Measurements from ENCODE around the gene PRKN. TPM values are rescaled to one million over a fixed set of nuclear protein-coding genes. Genes with fewer than 3 reads are reported as not detected.

Gene PRKN
- total RNA-seq, 1 experiment from 2014 or later: 2.0 TPM

GRCh38 chr6:162230147-162230752, 497.3 kb downstream of the PRKN start:
- DNase-seq: no peak
- no peak overlapping the region for H2AFZ ChIP-seq (ENCODE audit: low read length)
- no peak overlapping the region for H2BK12ac ChIP-seq (ENCODE audit: insufficient read length, low read depth, low read length)
- no CpG with 5 or more reads among the region's 1 CpG for WGBS (ENCODE audit: extremely low coverage, insufficient read length, low lambda C conversion rate)
- no peak overlapping the region for H3K27ac ChIP-seq (ENCODE audit: insufficient read length, low read depth, low read length)
- no peak for TF ChIP-seq CTCF (conservative IDR thresholded peaks at IDR 0.05)
- no peak overlapping the region for H3K9ac ChIP-seq (ENCODE audit: extremely low read depth, insufficient read length, low read length)
- no peak overlapping the region for H3K18ac ChIP-seq (ENCODE audit: insufficient read length, low read depth, low read length)
- H2BK120ac ChIP-seq (ENCODE audit: low read depth, low read length, poor library complexity, severe bottlenecking): no peak overlapping the region
- H3K79me2 ChIP-seq (ENCODE audit: insufficient read depth, low read length): no peaks in the 10 kb centered on the region
- Mint-ChIP-seq H3K4me1 (0 out of 4 replicates have a peak, but pooled peaks cover 0 to 2% of the 10 kb centered on the region in 2 experiments), H3K36me3 (ENCODE audit: insufficient read depth in 1 of 3, low read depth in 3 of 3) (no peaks in the 10 kb centered on the region), H3K27ac (no peak overlapping the region), H3K27me3 (ENCODE audit: low read depth) (no peaks in the 10 kb centered on the region; the same call in 1 of the 2 replicates), H3K4me3 (no peak overlapping the region), H3K9me3 (peaks cover 0 to 3% of the 10 kb centered on the region in 2 experiments; a peak in 2 of 5 replicates)
- H4K5ac ChIP-seq (ENCODE audit: insufficient read length, low read depth, low read length): no peak overlapping the region
- no peaks in the 10 kb centered on the region for H3K4me1 ChIP-seq (ENCODE audit: insufficient read depth, low read length)
- no peak overlapping the region for H4K8ac ChIP-seq (replicated peaks; ENCODE audit: insufficient read length, low read depth, low read length)
- no peaks in the 10 kb centered on the region for H3K9me3 ChIP-seq (ENCODE audit: control insufficient read depth, low read depth, low read length)
- H3K56ac ChIP-seq (ENCODE audit: insufficient read length, low read depth, low read length): no peak overlapping the region
- no peak overlapping the region for H3K23ac ChIP-seq (ENCODE audit: insufficient read length, low read depth, low read length)
- no peak overlapping the region for H3K4ac ChIP-seq (ENCODE audit: low read depth, low read length)
- H3K4me2 ChIP-seq (ENCODE audit: insufficient read depth, insufficient read length, low read length): no peak overlapping the region
- H4K20me1 ChIP-seq (ENCODE audit: control insufficient read depth, insufficient read depth, insufficient read length): no peaks in the 10 kb centered on the region
- no peak overlapping the region for H3K14ac ChIP-seq (ENCODE audit: insufficient read depth, low read length)
- H2AK5ac ChIP-seq (ENCODE audit: insufficient read length, low read length): no peak overlapping the region
- H2BK20ac ChIP-seq (ENCODE audit: low read depth, low read length, poor library complexity, severe bottlenecking): no peak overlapping the region
- H3T11ph ChIP-seq (ENCODE audit: low read length): no peak overlapping the region
- H3K79me1 ChIP-seq (ENCODE audit: insufficient read depth, low read depth, low read length, poor library complexity, severe bottlenecking): no peaks in the 10 kb centered on the region
- no peak overlapping the region for H2BK15ac ChIP-seq (ENCODE audit: low read depth, low read length)
- H3K27me3 ChIP-seq (ENCODE audit: insufficient read depth, low read length): no peaks in the 10 kb centered on the region
- no peak overlapping the region for H4K91ac ChIP-seq (ENCODE audit: insufficient read length, low read depth, low read length)
- H3K23me2 ChIP-seq (ENCODE audit: insufficient read length, low read depth, low read length, poor library complexity, severe bottlenecking): no peaks in the 10 kb centered on the region
- H2BK5ac ChIP-seq (ENCODE audit: insufficient read length, low read length): no peak overlapping the region
